Heart right ventricle (tissue), 16 donors: ENCODE data around the gene CHST3. TPM values are rescaled to one million over a fixed set of nuclear protein-coding genes. Genes with fewer than 3 reads are reported as not detected.

Experiments used
- ATAC-seq, 8 donors: fragments of 200-7000 bp; cut with Tn5 transposase; one replicate each; pipeline ENCODE4 v1.9.1; 2020; ENCODE audit warnings: mild to moderate bottlenecking in 8 of 8, moderate library complexity in 8 of 8, moderate number of reproducible peaks in 1 of 8
- DNase-seq, 2 donors: peaks; one replicate each; pipeline ENCODE4 v3.0.0-alpha.2; 2020
- H3K27ac ChIP-seq, 10 donors: fragments of 200-600 bp; sonication (generic) in 2 of 10; one replicate each; pipeline versions ENCODE4 v1.5.0 to v1.8.0; 2020 to 2022; ENCODE audit warnings: mild to moderate bottlenecking in 3 of 10
- H3K27me3 ChIP-seq, 7 donors: fragments of 200-600 bp; one replicate each; pipeline ENCODE4 v1.8.0; 2021 to 2022; ENCODE audit warnings: mild to moderate bottlenecking in 2 of 7
- H3K36me3 ChIP-seq, 9 donors: fragments of 200-600 bp; sonication (generic) in 1 of 9; one replicate each; pipeline versions ENCODE4 v1.5.0 to v1.8.0; 2020 to 2022; ENCODE audit warnings: mild to moderate bottlenecking in 2 of 9
- H3K4me1 ChIP-seq, 9 donors: fragments of 200-600 bp; sonication (generic) in 1 of 9; one replicate each; pipeline versions ENCODE4 v1.5.0 to v1.8.0; 2020 to 2022; ENCODE audit warnings: mild to moderate bottlenecking in 4 of 9
- H3K4me3 ChIP-seq, 10 donors: fragments of 200-600 bp; sonication (generic) in 2 of 10; one replicate each; pipeline versions ENCODE4 v1.5.0 to v1.8.0; 2020 to 2022; ENCODE audit warnings: mild to moderate bottlenecking in 7 of 10, moderate library complexity in 2 of 10
- H3K9me3 ChIP-seq, 11 donors: fragments of 200-600 bp in 10 of 11; sonication (generic) in 2 of 11; one replicate each; pipeline versions ENCODE4 v1.5.0 to v1.8.0; 2013 to 2022; ENCODE audit warnings: mild to moderate bottlenecking in 2 of 11, control low read depth in 1 of 11, moderate library complexity in 1 of 11
- CTCF ChIP-seq, 9 donors: fragments of 200-600 bp; sonication (generic) in 2 of 9; IDR thresholded peaks; one replicate each; pipeline versions ENCODE4 v1.5.0 to v1.8.0; 2021 to 2022; ENCODE audit warnings: antibody characterized with exemption in 9 of 9, mild to moderate bottlenecking in 5 of 9, moderate library complexity in 1 of 9
- WGBS, 2 donors: extraction: QIAGEN DNeasy Blood & Tissue Kit; methylation state at CpG; one replicate each; pipeline ENCODE4 v1.1.7; 2013; ENCODE audit warnings: inconsistent platforms in 1 of 2; 5-methylcytosine and 5-hydroxymethylcytosine counted together
- intact Hi-C, 10 donors: fragments of 100-400 bp; cut with DNase I; formaldehyde crosslinking; loops; one replicate each; pipeline versions ENCODE4 v1.11.1 to v1.14.2; 2022
- polyA plus RNA-seq, 2 donors: library from polyadenylated mRNA; stranded (reverse); fragments of 200-250 nt; gene quantifications; one replicate each; pipeline ENCODE4 v1.2.3, GENCODE V29; 2013
- total RNA-seq, 10 donors: library from RNA; stranded (reverse); fragmentation: NEBNext Ultra II Directional in 3 of 10; extraction: Animal tissue kit (Norgen Biotek cat#: 25700) in 3 of 10; gene quantifications; one replicate each; pipeline versions ENCODE4 v1.2.1 to v1.2.4, GENCODE V29; 2021 to 2023
- donor health status: Arrhythmogenic right ventricular cardiomyopathy.
- donor health status: ischemic (EF 13 %, LVEDD 7.1; RV severe dilation, severe dysfunction).
- donor health status: healthy with polysubstance abuse.
- donor health status: DM: no; HTN: yes; CAD: no.
- donor health status: DM: no; HTN: no; CAD: no.
- donor health status: ischemic (EF 25% LVEDD 6.9; RV normal size, moderate dysfunction).
- donor health status: ischemic (EF 25% LVEDD 5.7; RV mildly dilated, moderate dysfunction).
- donor health status: healthy.
- donor health status: DM: yes; HTN: yes; CAD: no.
- donor health status: Ischemic cardiomyopathy.
- donor health status: ischemic (EF 35%, LVEDD 5.7; RV mildly dilated, moderate dysfunction).
- donor health status: nonischemic (EF 11% LVEDD 7.7; RV severe dilation, severe dysfunction).
- donor health status: DM: yes; HTN: yes; CAD: no.
- donor health status: PGD.
- donor health status: ischemic (EF 29% LVEDD 5.4; RV normal size, mild dysfunction).
- donor health status: nonischemic (EF 23%, LVEDD 6.1; RV moderate dilation, normal function).

The CHST3 gene
- total and polyA plus RNA-seq, 12 donors: 6.3 to 28.7 (median 20.5) TPM

GRCh38 chr10:72025400-72025799, 61.2 kb downstream of the CHST3 start:
- intact Hi-C loops: no loop called here
- DNase-seq (no peak), ATAC-seq (no peak)
- no peak for TF ChIP-seq CTCF (IDR thresholded peaks at IDR 0.05)
- 94% methylated on average over 8 of the region's 8 CpGs for WGBS, 2 donors
- no peaks in the 10 kb centered on the region for H3K27me3 ChIP-seq
- no peak overlapping the region for H3K4me3 ChIP-seq
- no peak overlapping the region for H3K27ac ChIP-seq
- no peaks in the 10 kb centered on the region for H3K9me3 ChIP-seq
- H3K4me1 ChIP-seq: peaks cover 3 to 25% (median 14%) of the 10 kb centered on the region in 9 donors
- H3K36me3 ChIP-seq: no peaks in the 10 kb centered on the region

GRCh38 chr10:72025832-72026231, 61.6 kb downstream of the CHST3 start:
- no peaks in the 10 kb centered on the region for H3K27me3 ChIP-seq
- 80 to 85% methylated on average over 5 of the region's 5 CpGs for WGBS, 2 donors
- no peak for TF ChIP-seq CTCF (IDR thresholded peaks at IDR 0.05)
- no peak overlapping the region for H3K27ac ChIP-seq
- ATAC-seq (no peak), DNase-seq (no peak)
- H3K4me3 ChIP-seq: no peak overlapping the region
- no peaks in the 10 kb centered on the region for H3K9me3 ChIP-seq
- H3K36me3 ChIP-seq: no peaks in the 10 kb centered on the region
- intact Hi-C loops: no loop called here
- H3K4me1 ChIP-seq: peaks cover 3 to 27% (median 14%) of the 10 kb centered on the region in 9 donors

- no peaks in the 10 kb centered on the region for H3K27me3 ChIP-seq
- no peaks in the 10 kb centered on the region for H3K36me3 ChIP-seq
- no peak overlapping the region for H3K27ac ChIP-seq
- H3K9me3 ChIP-seq: no peaks in the 10 kb centered on the region
- TF ChIP-seq CTCF (IDR thresholded peaks at IDR 0.05): no peak
- H3K4me3 ChIP-seq: no peak overlapping the region
- peaks cover 0 to 25% (median 13%) of the 10 kb centered on the region in 9 donors for H3K4me1 ChIP-seq
- intact Hi-C loops: no loop called here
- 79 to 90% methylated on average over 14 of the region's 14 CpGs for WGBS, 2 donors
- DNase-seq: no peak
- ATAC-seq: peak in 3 of 8 donors; percentile 21 to 49 (median 34)
These were observed 62.3 kb downstream of the CHST3 start for GRCh38 chr10:72026278-72027111.

- no peaks in the 10 kb centered on the region for H3K36me3 ChIP-seq
- H3K4me1 ChIP-seq: peaks cover 0 to 19% (median 8%) of the 10 kb centered on the region in 9 donors
- H3K27me3 ChIP-seq: no peaks in the 10 kb centered on the region
- DNase-seq (no peak), ATAC-seq (no peak)
- no peak overlapping the region for H3K4me3 ChIP-seq
- intact Hi-C loops: no loop called here
- 86 to 90% methylated on average over 6 of the region's 6 CpGs for WGBS, 2 donors
- TF ChIP-seq CTCF (IDR thresholded peaks at IDR 0.05): no peak
- H3K9me3 ChIP-seq: no peaks in the 10 kb centered on the region
- no peak overlapping the region for H3K27ac ChIP-seq
These were observed 63.3 kb downstream of the CHST3 start for GRCh38 chr10:72027498-72027897.
